DND-41 (cell line): ENCODE results near the gene HNRNPLL.

Experiments
- ATAC-seq: fragments of 200-7000 bp; cut with Tn5 transposase; 3 replicates; pipeline ENCODE4 v1.9.1; 2021; ENCODE audit warnings: low read depth; ENCODE audit not compliant: insufficient read depth
- DNase-seq: peaks from one replicate; pipeline ENCODE4 v3.0.0-alpha.2; 2020
- H2AFZ ChIP-seq: 2 replicates; pipeline ENCODE4 v1.6.0; 2012; ENCODE audit warnings: low read depth, low read length
- H3K27ac ChIP-seq: 2 replicates; pipeline ENCODE4 v1.5.1; 2012; ENCODE audit warnings: low read length, inconsistent platforms
- H3K27me3 ChIP-seq: fragments of 200-600 bp; sonication (generic); 2 replicates; pipeline ENCODE4 v1.6.0; 2012; ENCODE audit warnings: low read length, mild to moderate bottlenecking, inconsistent platforms; ENCODE audit not compliant: insufficient read depth, poor library complexity
- H3K36me3 ChIP-seq: 2 replicates; pipeline ENCODE4 v1.5.1; 2012; ENCODE audit warnings: low read length, inconsistent platforms; ENCODE audit not compliant: insufficient read depth
- H3K4me1 ChIP-seq: 2 replicates; pipeline ENCODE4 v1.5.1; 2012; ENCODE audit warnings: mild to moderate bottlenecking, low read length; ENCODE audit not compliant: insufficient read depth
- H3K4me2 ChIP-seq: 2 replicates; pipeline ENCODE4 v1.6.0; 2012; ENCODE audit warnings: mild to moderate bottlenecking, moderate library complexity, low read length, inconsistent platforms; ENCODE audit not compliant: insufficient read depth
- H3K4me3 ChIP-seq, 2 experiments: fragments of 200-600 bp in 1 of 2; shearing (Covaris generic) in 1 of 2; 2 replicates each; pipeline ENCODE4 v1.5.1; 2012 to 2016; ENCODE audit warnings: inconsistent platforms in 2 of 2, low read length in 2 of 2, mild to moderate bottlenecking in 2 of 2, low read depth in 1 of 2, moderate library complexity in 1 of 2
- H3K79me2 ChIP-seq: 2 replicates; pipeline ENCODE4 v1.6.0; 2012; ENCODE audit warnings: low read length, inconsistent platforms; ENCODE audit not compliant: insufficient read depth
- H3K9ac ChIP-seq: 2 replicates; pipeline ENCODE4 v1.6.0; 2012; ENCODE audit warnings: low read depth, mild to moderate bottlenecking, inconsistent platforms, low read length, moderate library complexity
- H3K9me3 ChIP-seq: 2 replicates; pipeline ENCODE4 v1.5.1; 2012; ENCODE audit warnings: low read length, moderate library complexity, mild to moderate bottlenecking, inconsistent platforms; ENCODE audit not compliant: insufficient read depth, severe bottlenecking
- H4K20me1 ChIP-seq: 2 replicates; pipeline ENCODE4 v1.6.0; 2012; ENCODE audit warnings: low read length; ENCODE audit not compliant: insufficient read depth
- EZH2 ChIP-seq: IDR thresholded peaks from 3 replicates; pipeline ENCODE4 v1.6.1; 2012; ENCODE audit warnings: borderline replicate concordance, low read depth, mild to moderate bottlenecking, moderate library complexity, low read length, inconsistent platforms; ENCODE audit not compliant: severe bottlenecking
- TF ChIP-seq, protein P1 (sequence below): IDR thresholded peaks from 2 replicates; pipeline ENCODE4 v1.5.1; 2012; ENCODE audit warnings: borderline replicate concordance, low read length, moderate library complexity, mild to moderate bottlenecking; ENCODE audit not compliant: poor library complexity, severe bottlenecking; ENCODE audit errors: extremely low read depth

The HNRNPLL gene

DNA sequence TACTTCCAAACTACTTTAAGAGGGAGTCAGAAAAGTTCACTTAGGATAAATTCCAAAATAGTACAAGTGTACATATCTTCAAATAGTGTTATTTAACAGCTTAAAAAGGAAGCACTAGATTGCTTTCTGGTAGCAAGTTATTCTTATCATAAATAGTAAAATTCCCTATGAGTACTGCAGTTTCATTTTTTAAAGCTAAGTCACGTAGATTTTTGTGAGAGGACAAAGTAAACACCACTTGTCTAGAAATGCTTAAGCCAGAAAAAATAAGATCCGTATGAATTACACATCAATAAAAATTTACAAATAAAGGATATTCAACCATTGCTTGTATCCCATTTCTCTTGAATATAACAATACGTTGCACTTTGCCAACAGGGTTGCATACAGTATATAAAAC, 19.2 kb downstream of the HNRNPLL start:
- DNase-seq (no peak), ATAC-seq (no peak)
- Histone ChIP-seq H3K27me3 (no peaks in the 10 kb centered on the region), H3K9ac (no peak overlapping the region), H3K4me3 (no peak overlapping the region), H3K79me2 (peaks cover 47% of the 10 kb centered on the region), H2AFZ (no peak overlapping the region), H3K9me3 (no peaks in the 10 kb centered on the region), H4K20me1 (peaks cover 6% of the 10 kb centered on the region; the same call in 1 of the 2 replicates), H3K4me2 (no peak overlapping the region), H3K36me3 (peaks cover 68% of the 10 kb centered on the region), H3K4me1 (peaks cover 3% of the 10 kb centered on the region; the same call in 1 of the 2 replicates), H3K27ac (no peak overlapping the region)
- no peak for TF ChIP-seq EZH2
- TF ChIP-seq, protein P1, sequence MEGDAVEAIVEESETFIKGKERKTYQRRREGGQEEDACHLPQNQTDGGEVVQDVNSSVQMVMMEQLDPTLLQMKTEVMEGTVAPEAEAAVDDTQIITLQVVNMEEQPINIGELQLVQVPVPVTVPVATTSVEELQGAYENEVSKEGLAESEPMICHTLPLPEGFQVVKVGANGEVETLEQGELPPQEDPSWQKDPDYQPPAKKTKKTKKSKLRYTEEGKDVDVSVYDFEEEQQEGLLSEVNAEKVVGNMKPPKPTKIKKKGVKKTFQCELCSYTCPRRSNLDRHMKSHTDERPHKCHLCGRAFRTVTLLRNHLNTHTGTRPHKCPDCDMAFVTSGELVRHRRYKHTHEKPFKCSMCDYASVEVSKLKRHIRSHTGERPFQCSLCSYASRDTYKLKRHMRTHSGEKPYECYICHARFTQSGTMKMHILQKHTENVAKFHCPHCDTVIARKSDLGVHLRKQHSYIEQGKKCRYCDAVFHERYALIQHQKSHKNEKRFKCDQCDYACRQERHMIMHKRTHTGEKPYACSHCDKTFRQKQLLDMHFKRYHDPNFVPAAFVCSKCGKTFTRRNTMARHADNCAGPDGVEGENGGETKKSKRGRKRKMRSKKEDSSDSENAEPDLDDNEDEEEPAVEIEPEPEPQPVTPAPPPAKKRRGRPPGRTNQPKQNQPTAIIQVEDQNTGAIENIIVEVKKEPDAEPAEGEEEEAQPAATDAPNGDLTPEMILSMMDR: no peak

DNA sequence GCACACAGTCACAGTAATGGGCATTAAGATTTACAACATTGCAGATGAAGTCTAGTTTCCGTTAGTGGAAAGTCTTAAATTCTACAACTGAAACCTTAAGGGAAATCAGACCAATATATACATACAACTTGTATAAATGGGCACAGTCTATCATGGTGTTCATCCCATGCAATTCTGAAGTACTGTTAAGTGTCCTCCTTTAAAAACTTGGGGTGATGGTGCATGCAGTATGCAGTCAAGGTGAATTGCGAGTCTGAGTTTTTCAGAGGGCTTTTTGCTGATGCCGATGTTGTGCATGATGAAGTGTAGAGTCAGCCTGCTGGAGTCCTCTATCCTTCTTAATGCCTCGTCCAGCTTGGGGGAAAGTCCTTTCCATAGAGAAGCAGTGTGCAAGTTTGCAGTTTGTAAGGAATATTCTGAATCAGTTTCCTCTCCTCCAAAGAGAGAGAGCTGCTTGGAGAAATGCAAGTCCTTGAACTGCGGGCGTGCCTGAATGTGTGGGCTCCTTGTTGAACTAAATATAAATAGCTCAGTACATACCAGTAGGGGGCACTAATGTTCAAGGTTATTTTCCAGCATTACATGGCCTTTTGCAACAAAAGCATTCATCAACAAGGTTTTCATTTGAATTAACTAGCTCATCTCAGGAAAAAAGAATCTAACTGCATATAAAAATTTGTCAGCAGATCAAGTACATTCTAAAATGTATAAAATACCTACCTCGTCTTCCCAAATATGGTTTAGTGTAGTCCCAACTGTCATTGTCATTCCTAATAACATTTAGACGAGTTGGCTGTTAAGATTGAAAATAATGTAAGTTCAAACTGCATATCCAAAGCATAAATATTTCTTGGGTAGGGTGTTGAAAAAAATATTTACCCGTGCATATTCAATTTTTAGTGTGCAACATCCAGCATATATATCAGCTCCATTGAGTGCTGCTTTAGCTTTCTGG, 21.3 kb downstream of the HNRNPLL start:
- H3K79me2 ChIP-seq: peaks cover 28% of the 10 kb centered on the region
- H4K20me1 ChIP-seq: peaks cover 2% of the 10 kb centered on the region; the same call in 1 of the 2 replicates
- DNase-seq: peak; percentile 46
- no peaks in the 10 kb centered on the region for H3K9me3 ChIP-seq
- no peak overlapping the region for H3K4me2 ChIP-seq
- peaks cover 69% of the 10 kb centered on the region for H3K36me3 ChIP-seq
- no peak overlapping the region for H3K4me3 ChIP-seq
- H3K27me3 ChIP-seq: no peaks in the 10 kb centered on the region
- H2AFZ ChIP-seq: no peak overlapping the region
- 0 out of 2 replicates have a peak overlapping the region, but pooled peaks have one; percentile 17 for H3K27ac ChIP-seq
- TF ChIP-seq, protein P1: peak; percentile 80
- no peak for TF ChIP-seq EZH2
- H3K4me1 ChIP-seq: peaks cover 3% of the 10 kb centered on the region; the same call in 1 of the 2 replicates
- ATAC-seq: peak; percentile 86
- H3K9ac ChIP-seq: no peak overlapping the region

- TF ChIP-seq EZH2: no peak
- TF ChIP-seq, protein P1: no peak
- H3K27ac ChIP-seq: no peak overlapping the region
- no peak overlapping the region for H3K4me2 ChIP-seq
- peaks cover 65% of the 10 kb centered on the region for H3K36me3 ChIP-seq
- H3K9me3 ChIP-seq: no peaks in the 10 kb centered on the region
- no peak for ATAC-seq
- H4K20me1 ChIP-seq: no peaks in the 10 kb centered on the region
- no peak overlapping the region for H3K4me3 ChIP-seq
- peaks cover 15% of the 10 kb centered on the region for H3K79me2 ChIP-seq
- H3K4me1 ChIP-seq: peaks cover 3% of the 10 kb centered on the region; the same call in 1 of the 2 replicates
- no peak for DNase-seq
- H3K27me3 ChIP-seq: no peaks in the 10 kb centered on the region
- H3K9ac ChIP-seq: no peak overlapping the region
- no peak overlapping the region for H2AFZ ChIP-seq
Observed at GRCh38 chr2:38580115-38580636, 22.6 kb downstream of the HNRNPLL start.
